Neural cell (in vitro differentiated cells): Measurements from ENCODE around the gene MYCBPAP. TPM values are rescaled to one million over a fixed set of nuclear protein-coding genes. Genes with fewer than 3 reads are reported as not detected.

Experiments used
- H2AFZ ChIP-seq: fragments of 200-600, 300-800 bp; sonication (generic), shearing (Covaris generic); 2 replicates; pipeline ENCODE4 v1.6.0; 2014; ENCODE audit warnings: low read depth, mild to moderate bottlenecking, antibody characterized with exemption, low read length, moderate library complexity
- H3F3A ChIP-seq: fragments of 200-600 bp; shearing (Covaris generic); 2 replicates; pipeline ENCODE4 v1.6.1; 2016; ENCODE audit warnings: mild to moderate bottlenecking, moderate library complexity, mixed read lengths, antibody characterized with exemption, low read length; ENCODE audit not compliant: insufficient read depth, poor library complexity, severe bottlenecking
- H3K27ac ChIP-seq: fragments of 200-600, 300-800 bp; sonication (generic), shearing (Covaris generic); 2 replicates; pipeline ENCODE4 v1.5.1; 2014; ENCODE audit warnings: mild to moderate bottlenecking, low read length, moderate library complexity
- H3K27me3 ChIP-seq: fragments of 300-800, 200-600 bp; sonication (generic), shearing (Covaris generic); 2 replicates; pipeline ENCODE4 v1.6.0; 2014; ENCODE audit warnings: mild to moderate bottlenecking, low read depth, low read length, moderate library complexity; ENCODE audit not compliant: insufficient read depth
- H3K36me3 ChIP-seq: fragments of 300-800, 200-600 bp; sonication (generic), shearing (Covaris generic); 2 replicates; pipeline ENCODE4 v1.5.1; 2014; ENCODE audit warnings: mild to moderate bottlenecking, antibody characterized with exemption, low read length, moderate library complexity; ENCODE audit not compliant: insufficient read depth
- H3K4me2 ChIP-seq: fragments of 300-800, 200-600 bp; sonication (generic), shearing (Covaris generic); 2 replicates; pipeline ENCODE4 v1.6.0; 2014; ENCODE audit warnings: mild to moderate bottlenecking, low read length
- H3K4me3 ChIP-seq: fragments of 300-800, 200-600 bp; sonication (generic), shearing (Covaris generic); 2 replicates; pipeline ENCODE4 v1.5.1; 2014; ENCODE audit warnings: mild to moderate bottlenecking, low read length, moderate library complexity
- H3K79me2 ChIP-seq: fragments of 200-600 bp; shearing (Covaris generic); replicated peaks from 2 replicates; pipeline ENCODE4 v1.6.0; 2014; ENCODE audit warnings: mild to moderate bottlenecking, low read length, moderate library complexity; ENCODE audit not compliant: insufficient read depth
- H3K9ac ChIP-seq: fragments of 300-800, 200-600 bp; sonication (generic), shearing (Covaris generic); 2 replicates; pipeline ENCODE4 v1.6.1; 2016; ENCODE audit warnings: mild to moderate bottlenecking, low read length, mixed read lengths
- H3K9me2 ChIP-seq: fragments of 200-600 bp; shearing (Covaris generic); 2 replicates; pipeline ENCODE4 v1.6.1; 2016; ENCODE audit warnings: mild to moderate bottlenecking, low read length, mixed read lengths; ENCODE audit not compliant: insufficient read depth
- H3K9me3 ChIP-seq: fragments of 200-600, 300-800 bp; sonication (generic), shearing (Covaris generic); 2 replicates; pipeline ENCODE4 v1.6.1; 2016; ENCODE audit warnings: mild to moderate bottlenecking, mixed run types, low read length, moderate library complexity, mixed read lengths
- H4K20me1 ChIP-seq: fragments of 200-600 bp; shearing (Covaris generic); 2 replicates; pipeline ENCODE4 v1.6.1; 2016; ENCODE audit warnings: mild to moderate bottlenecking, mixed run types; ENCODE audit not compliant: insufficient read depth
- EP300 ChIP-seq: fragments of 450-650 bp; conservative IDR thresholded peaks from 2 replicates; pipeline ENCODE4 v1.6.1; 2014; ENCODE audit warnings: antibody characterized with exemption, mild to moderate bottlenecking, moderate library complexity; ENCODE audit not compliant: poor library complexity, severe bottlenecking
- EZH2 ChIP-seq: fragments of 200-600, 300-800 bp; shearing (Covaris generic), sonication (generic); IDR thresholded peaks from 2 replicates; pipeline ENCODE4 v1.6.1; 2014; ENCODE audit warnings: antibody characterized with exemption, low read length, borderline replicate concordance, mild to moderate bottlenecking; ENCODE audit not compliant: insufficient read depth, poor library complexity, severe bottlenecking
- MXI1 ChIP-seq: fragments of 450-650 bp; conservative IDR thresholded peaks from 2 replicates; pipeline ENCODE4 v1.6.1; 2014; ENCODE audit warnings: antibody characterized with exemption, mild to moderate bottlenecking; ENCODE audit not compliant: poor library complexity, severe bottlenecking
- POLR2AphosphoS5 ChIP-seq: IDR thresholded peaks from 2 replicates; pipeline ENCODE4 v1.6.1; 2012
- RAD21 ChIP-seq: fragments of 450-650 bp; conservative IDR thresholded peaks from 2 replicates; pipeline ENCODE4 v1.6.1; 2014; ENCODE audit warnings: antibody characterized with exemption, mild to moderate bottlenecking, moderate library complexity
- SMC3 ChIP-seq: fragments of 450-650 bp; conservative IDR thresholded peaks from 2 replicates; pipeline ENCODE4 v1.6.1; 2014; ENCODE audit warnings: antibody characterized with exemption, mild to moderate bottlenecking, moderate library complexity; ENCODE audit not compliant: poor library complexity
- TAF1 ChIP-seq: IDR thresholded peaks from 2 replicates; pipeline ENCODE4 v1.6.1; 2012; ENCODE audit warnings: low read depth
- polyA plus RNA-seq: library from polyadenylated mRNA; depleted of rRNA; stranded (reverse); fragments of >200 nt; gene quantifications from 2 replicates; pipeline ENCODE4 v1.2.3, GENCODE V29; 2014
- TF ChIP-seq, protein P1 (sequence below): IDR thresholded peaks from 2 replicates; pipeline ENCODE4 v1.6.1; 2012; ENCODE audit warnings: borderline replicate concordance
- TF ChIP-seq, protein P2 (sequence below): fragments of 450-650 bp; IDR thresholded peaks from 2 replicates; pipeline ENCODE4 v1.5.1; 2014; ENCODE audit warnings: antibody characterized with exemption, mild to moderate bottlenecking, moderate library complexity; ENCODE audit not compliant: poor library complexity, severe bottlenecking

Gene MYCBPAP
- polyA plus RNA-seq, 1 donor from 2014 or later, result 0.35 TPM

DNA sequence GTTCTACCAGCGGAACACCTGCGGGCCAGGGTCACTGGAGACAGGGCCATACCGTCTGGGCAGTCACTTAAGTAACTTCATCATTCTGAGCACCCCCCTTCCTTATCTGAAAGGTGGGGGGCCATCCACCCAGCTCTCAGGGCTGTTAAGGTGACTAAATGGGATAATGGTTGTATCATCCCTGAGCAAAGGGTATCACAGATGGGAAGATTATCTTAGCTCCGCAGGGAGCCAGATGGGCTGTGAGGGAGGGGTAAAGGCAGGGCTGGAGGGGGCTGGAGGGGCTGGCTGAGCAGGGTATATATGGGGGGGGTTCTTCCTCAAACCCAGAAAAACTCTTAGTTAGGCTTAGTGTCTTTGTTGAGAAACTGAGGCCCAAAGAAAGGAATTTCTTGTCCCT is 49.4 kb downstream of the MYCBPAP start:
- peaks cover 42% of the 10 kb centered on the region for H3K27me3 ChIP-seq
- TF ChIP-seq, protein P1, sequence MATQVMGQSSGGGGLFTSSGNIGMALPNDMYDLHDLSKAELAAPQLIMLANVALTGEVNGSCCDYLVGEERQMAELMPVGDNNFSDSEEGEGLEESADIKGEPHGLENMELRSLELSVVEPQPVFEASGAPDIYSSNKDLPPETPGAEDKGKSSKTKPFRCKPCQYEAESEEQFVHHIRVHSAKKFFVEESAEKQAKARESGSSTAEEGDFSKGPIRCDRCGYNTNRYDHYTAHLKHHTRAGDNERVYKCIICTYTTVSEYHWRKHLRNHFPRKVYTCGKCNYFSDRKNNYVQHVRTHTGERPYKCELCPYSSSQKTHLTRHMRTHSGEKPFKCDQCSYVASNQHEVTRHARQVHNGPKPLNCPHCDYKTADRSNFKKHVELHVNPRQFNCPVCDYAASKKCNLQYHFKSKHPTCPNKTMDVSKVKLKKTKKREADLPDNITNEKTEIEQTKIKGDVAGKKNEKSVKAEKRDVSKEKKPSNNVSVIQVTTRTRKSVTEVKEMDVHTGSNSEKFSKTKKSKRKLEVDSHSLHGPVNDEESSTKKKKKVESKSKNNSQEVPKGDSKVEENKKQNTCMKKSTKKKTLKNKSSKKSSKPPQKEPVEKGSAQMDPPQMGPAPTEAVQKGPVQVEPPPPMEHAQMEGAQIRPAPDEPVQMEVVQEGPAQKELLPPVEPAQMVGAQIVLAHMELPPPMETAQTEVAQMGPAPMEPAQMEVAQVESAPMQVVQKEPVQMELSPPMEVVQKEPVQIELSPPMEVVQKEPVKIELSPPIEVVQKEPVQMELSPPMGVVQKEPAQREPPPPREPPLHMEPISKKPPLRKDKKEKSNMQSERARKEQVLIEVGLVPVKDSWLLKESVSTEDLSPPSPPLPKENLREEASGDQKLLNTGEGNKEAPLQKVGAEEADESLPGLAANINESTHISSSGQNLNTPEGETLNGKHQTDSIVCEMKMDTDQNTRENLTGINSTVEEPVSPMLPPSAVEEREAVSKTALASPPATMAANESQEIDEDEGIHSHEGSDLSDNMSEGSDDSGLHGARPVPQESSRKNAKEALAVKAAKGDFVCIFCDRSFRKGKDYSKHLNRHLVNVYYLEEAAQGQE, result no peak
- TF ChIP-seq, protein P2, sequence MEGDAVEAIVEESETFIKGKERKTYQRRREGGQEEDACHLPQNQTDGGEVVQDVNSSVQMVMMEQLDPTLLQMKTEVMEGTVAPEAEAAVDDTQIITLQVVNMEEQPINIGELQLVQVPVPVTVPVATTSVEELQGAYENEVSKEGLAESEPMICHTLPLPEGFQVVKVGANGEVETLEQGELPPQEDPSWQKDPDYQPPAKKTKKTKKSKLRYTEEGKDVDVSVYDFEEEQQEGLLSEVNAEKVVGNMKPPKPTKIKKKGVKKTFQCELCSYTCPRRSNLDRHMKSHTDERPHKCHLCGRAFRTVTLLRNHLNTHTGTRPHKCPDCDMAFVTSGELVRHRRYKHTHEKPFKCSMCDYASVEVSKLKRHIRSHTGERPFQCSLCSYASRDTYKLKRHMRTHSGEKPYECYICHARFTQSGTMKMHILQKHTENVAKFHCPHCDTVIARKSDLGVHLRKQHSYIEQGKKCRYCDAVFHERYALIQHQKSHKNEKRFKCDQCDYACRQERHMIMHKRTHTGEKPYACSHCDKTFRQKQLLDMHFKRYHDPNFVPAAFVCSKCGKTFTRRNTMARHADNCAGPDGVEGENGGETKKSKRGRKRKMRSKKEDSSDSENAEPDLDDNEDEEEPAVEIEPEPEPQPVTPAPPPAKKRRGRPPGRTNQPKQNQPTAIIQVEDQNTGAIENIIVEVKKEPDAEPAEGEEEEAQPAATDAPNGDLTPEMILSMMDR, result no peak
- no peak for TF ChIP-seq SMC3
- TF ChIP-seq RAD21, result no peak
- TF ChIP-seq EP300, result no peak

DNA sequence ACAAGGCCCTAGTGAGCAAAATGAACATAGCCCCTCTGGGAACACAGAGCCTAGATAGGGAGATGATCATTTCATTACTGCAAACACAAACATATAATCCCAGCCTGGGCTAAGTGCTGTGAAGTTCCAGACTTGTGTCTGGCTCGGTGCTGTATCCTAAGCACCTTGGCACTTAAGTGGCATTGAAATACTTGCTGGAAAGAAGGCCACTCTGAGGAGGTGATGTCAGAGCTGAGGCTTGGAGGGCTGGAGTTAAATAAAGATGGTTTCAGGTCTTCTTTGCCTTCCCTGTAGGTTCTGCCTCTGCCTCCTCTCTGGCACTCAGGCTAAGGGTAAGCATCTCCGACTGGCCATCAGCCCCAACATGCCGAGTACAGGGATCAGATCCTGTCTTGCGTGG is 49.9 kb downstream of the MYCBPAP start:
- no peak overlapping the region for H3K27ac ChIP-seq

More for the DNA sequence above, 49.4 kb downstream of the MYCBPAP start:
- Histone ChIP-seq H2AFZ (no peak overlapping the region), H3K9ac (no peak overlapping the region), H3K4me3 (no peak overlapping the region), H3K4me2 (no peak overlapping the region), H3K9me2 (no peaks in the 10 kb centered on the region), H3F3A (no peaks in the 10 kb centered on the region), H3K79me2 (no peaks in the 10 kb centered on the region), H3K27ac (no peak overlapping the region), H4K20me1 (no peaks in the 10 kb centered on the region), H3K9me3 (no peaks in the 10 kb centered on the region), H3K36me3 (no peaks in the 10 kb centered on the region)

More for the DNA sequence above, 49.9 kb downstream of the MYCBPAP start:
- Histone ChIP-seq H4K20me1 (no peaks in the 10 kb centered on the region), H3K9ac (no peak overlapping the region), H3K9me3 (no peaks in the 10 kb centered on the region), H3K9me2 (no peaks in the 10 kb centered on the region), H3K4me3 (no peak overlapping the region), H3K36me3 (no peaks in the 10 kb centered on the region), H3K4me2 (no peak overlapping the region), H3K79me2 (no peaks in the 10 kb centered on the region), H3F3A (no peaks in the 10 kb centered on the region), H2AFZ (no peak overlapping the region), H3K27me3 (peaks cover 46% of the 10 kb centered on the region)
- TF ChIP-seq TAF1 (no peak), MXI1 (no peak), EP300 (no peak), EZH2 (no peak), RAD21 (no peak), SMC3 (no peak), POLR2AphosphoS5 (no peak)
- TF ChIP-seq, protein P2, result no peak
- TF ChIP-seq, protein P1, result no peak
